T-helper 9 cell (primary cell): ENCODE data around the gene OVOL1.

ENCODE experiments used
- DNase-seq: peaks from one replicate; pipeline ENCODE4 v3.0.0-alpha.2; 2020

Gene OVOL1

GRCh38 chr11:65778431-65778900 lies 8.4 kb upstream of the OVOL1 start:
- no peak for DNase-seq

DNA sequence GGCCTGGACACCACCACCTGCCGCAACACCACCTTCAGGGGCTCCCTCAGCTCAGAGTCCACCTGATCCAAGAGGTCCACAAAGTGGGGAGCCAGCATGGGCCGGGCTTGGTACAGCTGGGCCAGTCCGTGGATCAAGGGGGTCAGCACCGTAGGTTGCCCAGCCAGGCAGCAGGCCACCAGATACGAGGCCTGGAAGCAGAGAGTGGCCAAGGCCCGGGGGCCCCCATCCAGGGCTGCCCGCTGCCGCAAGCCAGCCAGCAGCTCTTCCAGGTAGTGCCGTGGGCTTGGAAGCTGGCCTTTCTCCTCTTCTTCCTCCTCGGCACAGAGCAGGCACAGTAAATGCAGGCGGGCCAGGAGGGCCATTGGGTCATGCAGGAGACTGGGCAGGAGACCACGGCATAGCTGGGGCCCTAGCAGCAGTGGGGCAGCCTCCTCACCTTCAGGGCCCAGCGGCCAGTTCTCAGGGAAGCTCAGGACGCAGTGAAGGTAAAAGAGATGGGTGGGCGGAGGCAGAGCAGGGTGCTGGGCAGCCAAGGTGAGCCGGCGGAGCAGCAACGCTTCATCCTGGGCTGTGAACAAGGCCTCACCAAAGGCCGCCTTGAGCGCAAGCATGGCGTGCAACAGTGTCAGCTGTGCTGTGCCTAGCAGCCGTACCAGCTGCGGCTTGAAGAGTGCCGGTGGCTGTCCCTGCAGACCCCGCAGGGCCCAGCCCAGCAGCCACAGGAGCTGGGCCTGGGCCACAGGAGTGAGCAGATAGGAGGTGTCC lies 7.8 kb upstream of the OVOL1 start:
- DNase-seq, result no peak

DNA sequence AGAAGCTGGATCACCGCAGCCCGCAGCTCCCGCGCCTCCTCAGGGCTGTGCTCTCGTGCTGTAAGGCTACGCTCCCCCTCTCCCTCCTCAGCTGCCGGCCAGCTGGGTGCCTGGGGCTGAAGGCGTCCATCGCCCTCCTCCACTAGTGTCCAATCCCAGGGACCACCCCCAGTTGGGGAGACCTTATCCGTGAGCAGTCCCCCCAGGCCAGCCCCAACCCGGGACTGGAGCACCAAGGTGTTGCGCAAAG lies 7.3 kb upstream of the OVOL1 start:
- DNase-seq, result no peak

- DNase-seq, result peak; percentile 72
These were observed 6.7 kb upstream of the OVOL1 start for GRCh38 chr11:65779919-65780769.

DNA sequence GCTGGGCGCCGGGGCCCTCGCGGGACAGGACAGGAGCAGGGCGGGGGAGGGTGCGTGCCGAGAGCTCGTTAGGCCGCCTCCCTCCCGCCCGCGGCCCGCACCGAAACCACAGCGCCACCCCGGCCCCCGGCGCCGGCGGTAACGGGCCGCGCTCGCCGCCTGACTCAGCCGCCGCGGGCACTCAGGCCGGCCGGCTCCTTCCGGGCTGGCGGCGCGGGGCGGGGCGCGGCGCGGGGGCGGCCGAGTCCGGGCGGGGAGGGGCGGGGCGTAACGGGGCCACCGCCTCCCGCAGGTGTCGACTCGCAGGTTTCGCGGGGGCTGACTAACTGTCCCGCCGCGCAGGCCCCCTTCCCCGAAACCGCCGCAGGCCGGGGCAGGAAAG lies 6.1 kb upstream of the OVOL1 start, which contains the start of gene AP5B1:
Gene AP5B1, minus strand, starts transcription at position 207 of the 382 bp plus-strand sequence. CDS start 385 bp downstream, outside the sequence.
- DNase-seq, result peak; percentile 73

- DNase-seq, result no peak
These were observed 5.5 kb upstream of the OVOL1 start for GRCh38 chr11:65781152-65781961.

GRCh38 chr11:65781962-65782815 lies 4.7 kb upstream of the OVOL1 start:
- no peak for DNase-seq

- DNase-seq, result no peak
These were observed 4.0 kb upstream of the OVOL1 start for GRCh38 chr11:65782816-65783228.

- no peak for DNase-seq
These were observed 1.4 kb upstream of the OVOL1 start for GRCh38 chr11:65785319-65786007.

- DNase-seq, result no peak
These were observed 666 bp upstream of the OVOL1 start for GRCh38 chr11:65786008-65786785.

DNA sequence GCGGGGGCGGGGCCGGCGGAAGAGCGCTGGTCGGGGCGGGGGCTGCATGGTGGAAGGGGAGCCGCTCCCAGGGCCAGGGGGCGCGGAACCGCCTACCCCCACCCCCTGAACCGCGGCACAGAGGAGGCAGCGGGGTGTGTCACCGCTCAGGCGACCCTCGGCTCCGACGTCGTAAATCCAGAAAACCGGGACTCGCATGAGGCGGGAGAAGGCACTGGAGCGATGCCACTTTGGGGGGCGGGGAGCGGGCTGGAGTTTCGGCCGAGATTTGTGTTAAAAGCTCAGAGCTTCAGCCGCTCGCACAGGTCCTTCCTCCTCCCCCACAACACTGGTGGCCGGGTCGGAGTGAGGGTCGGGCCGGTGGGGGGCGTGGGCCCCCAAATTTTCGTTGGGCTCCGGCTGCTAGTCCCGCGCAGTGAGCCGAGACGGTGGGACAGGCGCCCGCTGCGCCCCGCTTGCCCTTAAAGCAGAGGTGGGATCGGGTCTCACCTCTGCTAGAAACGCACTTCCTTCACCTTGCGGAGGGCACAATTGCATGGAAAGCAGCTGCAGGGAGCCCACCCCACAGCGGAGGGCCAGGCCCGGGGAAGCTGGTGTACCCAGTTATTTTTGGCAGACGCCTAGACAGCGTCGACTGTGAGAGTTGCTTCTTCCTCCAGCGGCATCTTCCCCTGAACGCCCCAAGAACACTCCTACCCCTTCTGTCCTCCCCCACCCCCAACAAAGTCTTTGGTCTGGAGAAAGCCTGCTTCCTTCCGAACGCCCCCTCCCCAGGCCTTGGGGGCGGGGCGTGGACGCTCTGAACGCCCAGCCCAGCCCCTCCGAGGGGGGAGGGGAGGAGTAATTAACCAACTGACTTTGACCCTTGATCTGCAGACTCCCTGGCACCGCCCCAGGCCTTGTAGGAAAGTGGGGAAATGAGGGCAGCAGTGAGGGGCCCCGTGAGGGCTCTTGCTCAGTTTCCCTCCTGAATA lies 1.1 kb downstream of the OVOL1 start:
- DNase-seq, result no peak

- no peak for DNase-seq
These were observed 2.0 kb downstream of the OVOL1 start for GRCh38 chr11:65788821-65789220.

GRCh38 chr11:65789230-65790103 lies 2.6 kb downstream of the OVOL1 start:
- DNase-seq, result no peak

- DNase-seq, result no peak
These were observed 3.4 kb downstream of the OVOL1 start for GRCh38 chr11:65790104-65790901.

- DNase-seq, result no peak
These were observed 4.2 kb downstream of the OVOL1 start for GRCh38 chr11:65790902-65791650.

- DNase-seq, result no peak
These were observed 4.9 kb downstream of the OVOL1 start for GRCh38 chr11:65791719-65792213.

GRCh38 chr11:65792456-65792855 lies 5.6 kb downstream of the OVOL1 start:
- DNase-seq, result no peak
